ENCODE data around the gene STRA6. TPM values are rescaled to one million over a fixed set of nuclear protein-coding genes. Genes with fewer than 3 reads are reported as not detected.

Gene STRA6
- polyA plus RNA-seq, 1 of the 3 experiments (the other 2 are of a cell fraction), result 27.9 TPM

DNA sequence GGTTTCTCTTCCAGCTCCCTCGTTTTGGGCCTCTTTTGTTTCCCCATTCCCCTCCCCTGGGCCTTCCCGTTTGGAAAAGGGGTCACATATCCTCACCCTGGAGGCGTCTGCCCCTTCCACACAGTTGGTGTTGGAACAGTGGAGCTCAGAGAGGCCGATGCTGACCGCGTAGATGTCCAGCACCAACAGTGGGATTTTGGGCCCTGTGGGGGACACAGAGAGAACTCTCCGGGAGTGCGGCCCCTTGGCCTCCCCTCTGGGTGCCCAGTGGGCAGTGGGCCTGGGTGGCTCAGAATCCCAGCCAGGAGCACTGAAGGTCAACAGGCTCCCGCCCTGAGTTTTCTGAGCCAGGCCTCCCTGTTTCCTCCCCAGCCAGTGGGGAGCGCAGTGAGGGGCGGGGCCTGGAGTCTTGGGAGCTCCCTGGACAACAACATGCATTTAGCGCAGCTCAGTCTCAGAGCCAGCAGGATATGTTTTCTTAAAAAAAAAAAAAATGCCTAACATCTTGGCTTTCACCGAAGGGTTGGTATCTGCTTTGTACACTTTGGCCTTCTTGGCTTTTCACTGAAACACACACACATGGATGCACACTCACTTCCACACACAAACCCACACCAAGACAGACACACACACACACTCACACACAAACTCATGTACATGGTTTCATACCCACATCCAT is 29.7 kb downstream of the STRA6 start:
- DNase-seq, result peak; percentile 61
- Histone ChIP-seq H3F3A (replicated peaks; ENCODE audit: insufficient read depth) (no peaks in the 10 kb centered on the region), H3K4me1 (ENCODE audit: control insufficient read depth in 1 of 2, insufficient read depth in 2 of 2, low read depth in 1 of 2, low read length in 1 of 2) (peaks cover 26 to 68% of the 10 kb centered on the region in 2 experiments; a peak in 3 of 4 replicates), H3K9me3 (no peaks in the 10 kb centered on the region), H3K36me3 (replicated peaks in 1 of 2; ENCODE audit: control insufficient read depth in 1 of 2, insufficient read depth in 2 of 2, low read length in 1 of 2) (no peaks in the 10 kb centered on the region), H3K79me2 (ENCODE audit: insufficient read depth) (no peaks in the 10 kb centered on the region), H3K27ac (ENCODE audit: low read depth in 2 of 2, low read length in 1 of 2) (peak overlapping the region in 1 of 2 experiments; percentile 86; a peak in 3 of 4 replicates), H3K9me2 (no peaks in the 10 kb centered on the region), H3K4me2 (peak overlapping the region; percentile 40; the same call in 1 of the 2 replicates), H3K4me3 (ENCODE audit: low read depth in 2 of 2, low read length in 1 of 2) (no peak overlapping the region), H3K9ac (no peak overlapping the region; the same call in 1 of the 2 replicates), H3K27me3 (ENCODE audit: insufficient read depth) (no peaks in the 10 kb centered on the region), H2AFZ (ENCODE audit: low read depth) (no peak overlapping the region), H4K20me1 (ENCODE audit: insufficient read depth) (no peaks in the 10 kb centered on the region)
- TF ChIP-seq EZH2phosphoT487 (IDR thresholded peaks at IDR 0.05; ENCODE audit: borderline replicate concordance, low read depth) (no peak), POLR2AphosphoS5 (IDR thresholded peaks at IDR 0.05; ENCODE audit: low read depth, low read length) (0 out of 2 replicates have a peak, but pooled peaks have one; percentile 19)
- 88% methylated on average over 10 of the region's 13 CpGs for WGBS (ENCODE audit: low lambda C conversion rate)
- ChIA-PET POLR2A (interaction anchor here (1.3 kb wide), 1 partner anchor 21 kb away, joined by 3 read pairs; no protein-coding TSS in a partner anchor), CTCF (interaction anchor here (1.0 to 5.9 kb wide), 6 partner anchors 13 to 148 kb away, joined by 3 to 39 read pairs (median 4); no protein-coding TSS in a partner anchor)

GRCh38 chr15:74171965-74172541 is 30.5 kb downstream of the STRA6 start:
- H3K36me3 ChIP-seq (replicated peaks in 1 of 2; ENCODE audit: control insufficient read depth in 1 of 2, insufficient read depth in 2 of 2, low read length in 1 of 2), result no peaks in the 10 kb centered on the region
- 100% methylated on average over 1 of the region's 1 CpG for WGBS (ENCODE audit: low lambda C conversion rate)
- no peak overlapping the region for H3K4me2 ChIP-seq
- peak overlapping the region in 1 of 2 experiments; percentile 17; a peak in 1 of 4 replicates for H3K27ac ChIP-seq (ENCODE audit: low read depth in 2 of 2, low read length in 1 of 2)
- no peak for TF ChIP-seq REST (IDR thresholded peaks at IDR 0.05; ENCODE audit: low read depth, low read length)
- no peak overlapping the region for H3K4me3 ChIP-seq (ENCODE audit: low read depth in 2 of 2, low read length in 1 of 2)
- H3K27me3 ChIP-seq (ENCODE audit: insufficient read depth), result no peaks in the 10 kb centered on the region
- H3K9me3 ChIP-seq, result no peaks in the 10 kb centered on the region
- H3K9me2 ChIP-seq, result no peaks in the 10 kb centered on the region
- POLR2A ChIA-PET, result interaction anchor here (1.2 to 2.9 kb wide), 4 partner anchors 16 to 121 kb away, joined by 3 to 11 read pairs (median 4); no protein-coding TSS in a partner anchor
- no peaks in the 10 kb centered on the region for H3K79me2 ChIP-seq (ENCODE audit: insufficient read depth)
- H3K9ac ChIP-seq, result no peak overlapping the region
- peaks cover 18 to 60% of the 10 kb centered on the region in 2 experiments; a peak in 3 of 4 replicates for H3K4me1 ChIP-seq (ENCODE audit: control insufficient read depth in 1 of 2, insufficient read depth in 2 of 2, low read depth in 1 of 2, low read length in 1 of 2)
- H4K20me1 ChIP-seq (ENCODE audit: insufficient read depth), result no peaks in the 10 kb centered on the region
- CTCF ChIA-PET, result interaction anchor here (1.0 to 5.9 kb wide), 9 partner anchors 12 to 139 kb away, joined by 3 to 39 read pairs (median 4); no protein-coding TSS in a partner anchor
- peak; percentile 6 for DNase-seq
- no peaks in the 10 kb centered on the region for H3F3A ChIP-seq (replicated peaks; ENCODE audit: insufficient read depth)
- H2AFZ ChIP-seq (ENCODE audit: low read depth), result no peak overlapping the region
